ENCODE data around the gene THSD7A. TPM values are rescaled to one million over a fixed set of nuclear protein-coding genes. Genes with fewer than 3 reads are reported as not detected.

Gene THSD7A
- total RNA-seq, 1 donor from 2014 or later = 0.35 TPM

GRCh38 chr7:11668727-11669126, 163.3 kb downstream of the THSD7A start:
- Mint-ChIP-seq H3K4me1 (ENCODE audit: low read depth) (no peaks in the 10 kb centered on the region), H3K4me3 (ENCODE audit: unreplicated experiment) (no peak overlapping the region), H3K27me3 (ENCODE audit: low read depth) (peaks cover 2% of the 10 kb centered on the region), H3K27ac (ENCODE audit: unreplicated experiment) (peak overlapping the region; percentile 0), H3K9me3 (ENCODE audit: low read depth) (no peaks in the 10 kb centered on the region), H3K36me3 (ENCODE audit: low read depth) (no peaks in the 10 kb centered on the region)
- TF ChIP-seq CTCF (IDR thresholded peaks at IDR 0.05) = no peak
- no peak for DNase-seq (ENCODE audit: low spot score)

- TF ChIP-seq CTCF (IDR thresholded peaks at IDR 0.05) = no peak
- Mint-ChIP-seq H3K27ac (ENCODE audit: unreplicated experiment) (no peak overlapping the region), H3K4me3 (ENCODE audit: unreplicated experiment) (no peak overlapping the region)
Measured at GRCh38 chr7:11667810-11668185, 164.2 kb downstream of the THSD7A start.

GRCh38 chr7:11667071-11667809, 164.8 kb downstream of the THSD7A start:
- H3K36me3 Mint-ChIP-seq (ENCODE audit: low read depth) = no peaks in the 10 kb centered on the region
- TF ChIP-seq CTCF (IDR thresholded peaks at IDR 0.05) = no peak

More at GRCh38 chr7:11667810-11668185, 164.2 kb downstream of the THSD7A start:
- no peak for DNase-seq (ENCODE audit: low spot score)
- H3K36me3 Mint-ChIP-seq (ENCODE audit: low read depth) = no peaks in the 10 kb centered on the region
- H3K27me3 Mint-ChIP-seq (ENCODE audit: low read depth) = peaks cover 2% of the 10 kb centered on the region
- H3K9me3 Mint-ChIP-seq (ENCODE audit: low read depth) = no peaks in the 10 kb centered on the region
- H3K4me1 Mint-ChIP-seq (ENCODE audit: low read depth) = no peaks in the 10 kb centered on the region

GRCh38 chr7:11665357-11665756, 166.6 kb downstream of the THSD7A start:
- H3K27me3 Mint-ChIP-seq (ENCODE audit: low read depth) = peaks cover 6% of the 10 kb centered on the region

More at GRCh38 chr7:11667071-11667809, 164.8 kb downstream of the THSD7A start:
- no peaks in the 10 kb centered on the region for H3K4me1 Mint-ChIP-seq (ENCODE audit: low read depth)
- no peaks in the 10 kb centered on the region for H3K9me3 Mint-ChIP-seq (ENCODE audit: low read depth)
- no peak overlapping the region for H3K27ac Mint-ChIP-seq (ENCODE audit: unreplicated experiment)
- DNase-seq (ENCODE audit: low spot score) = no peak
- H3K4me3 Mint-ChIP-seq (ENCODE audit: unreplicated experiment) = no peak overlapping the region
- H3K27me3 Mint-ChIP-seq (ENCODE audit: low read depth) = peaks cover 2% of the 10 kb centered on the region

GRCh38 chr7:11655642-11656041, 176.4 kb downstream of the THSD7A start:
- DNase-seq (ENCODE audit: low spot score) = no peak
- H3K4me3 Mint-ChIP-seq (ENCODE audit: unreplicated experiment) = no peak overlapping the region
- no peaks in the 10 kb centered on the region for H3K36me3 Mint-ChIP-seq (ENCODE audit: low read depth)
- TF ChIP-seq CTCF (IDR thresholded peaks at IDR 0.05) = no peak
- peaks cover 5% of the 10 kb centered on the region for H3K27me3 Mint-ChIP-seq (ENCODE audit: low read depth)
- no peaks in the 10 kb centered on the region for H3K4me1 Mint-ChIP-seq (ENCODE audit: low read depth)
- H3K9me3 Mint-ChIP-seq (ENCODE audit: low read depth) = no peaks in the 10 kb centered on the region
- H3K27ac Mint-ChIP-seq (ENCODE audit: unreplicated experiment) = no peak overlapping the region

More at GRCh38 chr7:11665357-11665756, 166.6 kb downstream of the THSD7A start:
- DNase-seq (ENCODE audit: low spot score) = no peak
- H3K27ac Mint-ChIP-seq (ENCODE audit: unreplicated experiment) = no peak overlapping the region
- H3K36me3 Mint-ChIP-seq (ENCODE audit: low read depth) = no peaks in the 10 kb centered on the region
- no peaks in the 10 kb centered on the region for H3K9me3 Mint-ChIP-seq (ENCODE audit: low read depth)
- no peaks in the 10 kb centered on the region for H3K4me1 Mint-ChIP-seq (ENCODE audit: low read depth)
- no peak overlapping the region for H3K4me3 Mint-ChIP-seq (ENCODE audit: unreplicated experiment)
- no peak for TF ChIP-seq CTCF (IDR thresholded peaks at IDR 0.05)

Data from chondrocyte (in vitro differentiated cells).